M059J (cell line): ENCODE data around the gene NPHP4. TPM values are rescaled to one million over a fixed set of nuclear protein-coding genes. Genes with fewer than 3 reads are reported as not detected.
"Not testable (repeated sequence)": the region's sequence is repeated elsewhere in the genome, so short reads cannot be mapped to it uniquely, and the experiment has no call there.

Experiments used
- DNase-seq: peaks from one replicate; pipeline ENCODE4 v3.0.0-alpha.2; 2012; ENCODE audit warnings: low read depth
- total RNA-seq: library from RNA; depleted of rRNA; stranded (reverse); fragments of >200 nt; shearing (Covaris generic); gene quantifications from 2 replicates; pipeline ENCODE4 v1.2.3, GENCODE V29; 2014

NPHP4 gene
- total RNA-seq, 1 experiment from 2014 or later = 7.8 TPM

GRCh38 chr1:5893699-5894278 is 98.4 kb downstream of the NPHP4 start:
- not testable (repeated sequence) for DNase-seq

- DNase-seq = no peak
Observed at GRCh38 chr1:5892329-5892728, 99.9 kb downstream of the NPHP4 start.

GRCh38 chr1:5891736-5892135 is 100.5 kb downstream of the NPHP4 start:
- DNase-seq = peak; percentile 72

- DNase-seq = no peak
Observed at GRCh38 chr1:5891137-5891536, 101.1 kb downstream of the NPHP4 start.

- no peak for DNase-seq
Observed at GRCh38 chr1:5890346-5891106, 101.7 kb downstream of the NPHP4 start.

GRCh38 chr1:5889901-5890300 is 102.3 kb downstream of the NPHP4 start:
- no peak for DNase-seq

- no peak for DNase-seq
Observed at GRCh38 chr1:5889462-5889861, 102.8 kb downstream of the NPHP4 start.

- DNase-seq = no peak
Observed at GRCh38 chr1:5888606-5889211, 103.5 kb downstream of the NPHP4 start.

- DNase-seq = no peak
Observed at GRCh38 chr1:5887971-5888361, 104.3 kb downstream of the NPHP4 start.

GRCh38 chr1:5887349-5887970 is 104.8 kb downstream of the NPHP4 start:
- DNase-seq = no peak

- DNase-seq = no peak
Observed at GRCh38 chr1:5886541-5887348, 105.5 kb downstream of the NPHP4 start.

GRCh38 chr1:5886140-5886483 is 106.1 kb downstream of the NPHP4 start:
- DNase-seq = no peak

GRCh38 chr1:5885471-5886139 is 106.6 kb downstream of the NPHP4 start:
- no peak for DNase-seq

GRCh38 chr1:5884110-5884509 is 108.1 kb downstream of the NPHP4 start:
- DNase-seq = no peak

- no peak for DNase-seq
Observed at GRCh38 chr1:5883129-5884048, 108.8 kb downstream of the NPHP4 start.

- DNase-seq = no peak
Observed at GRCh38 chr1:5882367-5883128, 109.7 kb downstream of the NPHP4 start.

GRCh38 chr1:5881526-5882222 is 110.6 kb downstream of the NPHP4 start:
- DNase-seq = no peak

GRCh38 chr1:5880630-5881405 is 111.4 kb downstream of the NPHP4 start:
- no peak for DNase-seq
